OCI-LY3 (cell line): ENCODE measurements around the gene DDX4.
"Not testable (repeated sequence)": the region's sequence is repeated elsewhere in the genome, so short reads cannot be mapped to it uniquely, and the experiment has no call there.

Source experiments
- H2AFZ ChIP-seq: fragments of 200-600, 300-600 bp; shearing (Covaris generic); 2 replicates; pipeline ENCODE4 v1.6.0; 2014; ENCODE audit warnings: antibody characterized with exemption, low read depth, low read length
- H3K27ac ChIP-seq: fragments of 200-600, 300-600 bp; sonication (generic); 2 replicates; pipeline ENCODE4 v1.5.1; 2014; ENCODE audit warnings: mild to moderate bottlenecking, low read length, moderate library complexity, mixed read lengths
- H3K27me3 ChIP-seq: fragments of 200-600, 300-600 bp; sonication (generic); 2 replicates; pipeline ENCODE4 v1.6.1; 2014; ENCODE audit warnings: low read depth, low read length, mixed read lengths
- H3K36me3 ChIP-seq: fragments of 200-600, 300-600 bp; sonication (generic); replicated peaks from 2 replicates; pipeline ENCODE3; 2014; ENCODE audit warnings: low read depth, low read length, mixed read lengths
- H3K4me1 ChIP-seq: fragments of 300-600, 200-600 bp; sonication (generic); 2 replicates; pipeline ENCODE4 v1.6.1; 2014; ENCODE audit warnings: low read length, mixed read lengths
- H3K4me2 ChIP-seq: fragments of 200-600, 300-600 bp; sonication (generic); 2 replicates; pipeline ENCODE4 v1.6.1; 2014; ENCODE audit warnings: low read length, mixed read lengths
- H3K4me3 ChIP-seq: fragments of 300-600, 200-600 bp; sonication (generic); 2 replicates; pipeline ENCODE4 v1.5.1; 2014; ENCODE audit warnings: antibody characterized with exemption, mild to moderate bottlenecking, low read length, moderate library complexity
- H3K79me2 ChIP-seq: fragments of 300-600, 200-600 bp; shearing (Covaris generic); 2 replicates; pipeline ENCODE4 v1.6.1; 2014; ENCODE audit warnings: mild to moderate bottlenecking, low read length, mixed read lengths
- H3K9ac ChIP-seq: fragments of 300-600, 200-600 bp; shearing (Covaris generic); 2 replicates; pipeline ENCODE4 v1.6.0; 2014; ENCODE audit warnings: mild to moderate bottlenecking, low read length, moderate library complexity
- H3K9me3 ChIP-seq: fragments of 200-600, 300-600 bp; shearing (Covaris generic); 2 replicates; pipeline ENCODE4 v1.6.1; 2014; ENCODE audit warnings: low read length, mixed read lengths; ENCODE audit not compliant: insufficient read depth
- H4K20me1 ChIP-seq: fragments of 200-600, 300-600 bp; sonication (generic); 2 replicates; pipeline ENCODE4 v1.6.1; 2016; ENCODE audit warnings: low read length, mixed read lengths; ENCODE audit not compliant: insufficient read depth
- EZH2phosphoT487 ChIP-seq: fragments of 200-600 bp; shearing (Covaris generic); IDR thresholded peaks from 2 replicates; pipeline ENCODE4 v1.6.1; 2018; ENCODE audit warnings: antibody characterized with exemption, mixed run types, low read depth
- TF ChIP-seq, protein P1 (sequence below): fragments of 200-600, 300-600 bp; sonication (generic); IDR thresholded peaks from 2 replicates; pipeline ENCODE4 v1.5.1; 2014; ENCODE audit warnings: antibody characterized with exemption, low read length, low read depth

DDX4 gene

DNA sequence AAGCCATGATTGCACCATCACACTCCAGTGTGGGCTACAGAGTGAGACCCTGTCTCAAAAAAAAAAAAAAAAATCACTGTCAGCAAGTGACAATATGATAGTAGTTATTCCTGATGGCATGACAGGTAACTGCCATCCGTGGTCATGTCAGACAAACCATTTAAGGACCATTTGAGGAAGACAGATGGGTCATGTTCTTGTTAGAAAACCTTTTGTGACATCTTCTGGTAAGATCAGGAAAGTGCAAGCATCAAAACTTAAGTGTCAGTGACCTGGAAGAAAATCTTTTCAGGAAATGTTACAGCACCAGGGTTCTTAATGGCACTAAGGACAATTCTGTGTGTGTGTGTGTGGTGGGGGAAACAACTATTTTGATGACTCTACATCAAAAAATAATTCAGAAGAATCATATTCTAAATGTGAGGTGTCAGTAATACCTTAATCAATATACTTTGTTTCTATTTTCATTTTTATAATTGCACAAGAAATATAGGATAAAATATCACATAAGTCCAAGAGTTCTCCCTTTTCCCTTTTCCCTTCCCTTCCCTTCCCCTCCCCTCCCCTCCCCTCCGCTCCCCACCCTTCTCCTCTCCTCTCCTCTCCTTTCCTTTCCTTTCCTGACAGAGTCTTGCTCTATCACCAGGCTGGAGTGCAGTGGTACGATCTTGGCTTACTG is 43.6 kb upstream of the DDX4 start:
- TF ChIP-seq, protein P1, sequence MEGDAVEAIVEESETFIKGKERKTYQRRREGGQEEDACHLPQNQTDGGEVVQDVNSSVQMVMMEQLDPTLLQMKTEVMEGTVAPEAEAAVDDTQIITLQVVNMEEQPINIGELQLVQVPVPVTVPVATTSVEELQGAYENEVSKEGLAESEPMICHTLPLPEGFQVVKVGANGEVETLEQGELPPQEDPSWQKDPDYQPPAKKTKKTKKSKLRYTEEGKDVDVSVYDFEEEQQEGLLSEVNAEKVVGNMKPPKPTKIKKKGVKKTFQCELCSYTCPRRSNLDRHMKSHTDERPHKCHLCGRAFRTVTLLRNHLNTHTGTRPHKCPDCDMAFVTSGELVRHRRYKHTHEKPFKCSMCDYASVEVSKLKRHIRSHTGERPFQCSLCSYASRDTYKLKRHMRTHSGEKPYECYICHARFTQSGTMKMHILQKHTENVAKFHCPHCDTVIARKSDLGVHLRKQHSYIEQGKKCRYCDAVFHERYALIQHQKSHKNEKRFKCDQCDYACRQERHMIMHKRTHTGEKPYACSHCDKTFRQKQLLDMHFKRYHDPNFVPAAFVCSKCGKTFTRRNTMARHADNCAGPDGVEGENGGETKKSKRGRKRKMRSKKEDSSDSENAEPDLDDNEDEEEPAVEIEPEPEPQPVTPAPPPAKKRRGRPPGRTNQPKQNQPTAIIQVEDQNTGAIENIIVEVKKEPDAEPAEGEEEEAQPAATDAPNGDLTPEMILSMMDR = peak; percentile 52
- no peak for TF ChIP-seq EZH2phosphoT487
- no peaks in the 10 kb centered on the region for H3K79me2 ChIP-seq
- H3K27me3 ChIP-seq = no peaks in the 10 kb centered on the region
- no peak overlapping the region for H3K4me3 ChIP-seq
- peaks cover 9% of the 10 kb centered on the region for H3K4me1 ChIP-seq
- H2AFZ ChIP-seq = no peak overlapping the region
- no peak overlapping the region for H3K4me2 ChIP-seq
- H3K9ac ChIP-seq = no peak overlapping the region
- no peaks in the 10 kb centered on the region for H4K20me1 ChIP-seq
- no peaks in the 10 kb centered on the region for H3K9me3 ChIP-seq
- no peak overlapping the region for H3K27ac ChIP-seq
- peaks cover 11% of the 10 kb centered on the region for H3K36me3 ChIP-seq

DNA sequence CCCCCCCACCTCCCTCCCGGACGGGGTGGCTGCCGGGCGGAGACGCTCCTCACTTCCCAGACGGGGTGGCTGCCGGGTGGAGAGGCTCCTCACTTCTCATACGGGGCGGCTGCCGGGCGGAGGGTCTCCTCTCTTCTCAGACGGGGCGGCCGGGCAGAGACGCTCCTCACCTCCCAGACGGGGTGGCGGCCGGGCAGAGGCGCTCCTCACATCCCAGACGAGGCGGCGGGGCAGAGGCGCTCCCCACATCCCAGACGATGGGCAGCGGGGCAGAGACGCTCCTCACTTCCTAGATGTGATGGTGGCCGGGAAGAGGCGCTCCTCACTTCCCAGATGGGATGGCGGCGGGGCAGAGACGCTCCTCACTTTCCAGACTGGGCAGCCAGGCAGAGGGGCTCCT is 41.2 kb upstream of the DDX4 start:
- H3K4me2 ChIP-seq, H4K20me1 ChIP-seq, H3K9ac ChIP-seq, H2AFZ ChIP-seq, H3K27ac ChIP-seq, H3K27me3 ChIP-seq, H3K4me3 ChIP-seq, H3K79me2 ChIP-seq: not testable (repeated sequence)
- peaks cover 33% of the 10 kb centered on the region for H3K36me3 ChIP-seq
- peaks cover 17% of the 10 kb centered on the region for H3K4me1 ChIP-seq
- 0 out of 2 replicates have a peak, but pooled peaks cover 12% of the 10 kb centered on the region for H3K9me3 ChIP-seq

DNA sequence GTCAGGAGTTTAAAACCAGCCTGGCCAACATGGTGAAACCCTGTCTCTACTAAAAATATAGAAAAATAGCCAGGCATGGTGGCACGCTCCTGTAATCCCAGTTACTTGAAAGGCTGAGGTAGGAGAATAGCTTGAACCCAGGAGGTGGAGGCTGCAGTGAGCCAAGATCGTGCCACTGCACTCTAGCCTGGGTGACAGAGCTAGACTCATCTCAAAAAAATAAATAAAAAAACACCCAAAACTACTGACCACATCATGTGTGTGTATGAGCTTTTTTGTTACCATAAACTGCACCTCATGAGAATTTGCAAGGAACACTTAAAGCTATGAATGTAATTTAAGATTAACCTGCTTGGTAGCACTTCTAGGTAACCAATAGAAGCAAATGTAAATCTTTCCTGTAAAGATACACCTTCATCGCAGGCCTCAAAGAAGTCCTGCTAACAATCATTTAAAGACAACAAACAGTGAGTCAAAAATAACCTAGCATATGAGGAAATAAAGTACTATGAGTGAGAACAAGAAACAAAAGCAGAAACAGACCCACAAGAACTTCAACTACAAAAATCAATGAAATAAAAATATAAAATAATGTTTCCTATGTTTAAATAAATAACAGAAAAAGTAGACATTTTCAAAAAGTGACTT is 38.7 kb upstream of the DDX4 start:
- TF ChIP-seq, protein P1 = no peak
- no peak for TF ChIP-seq EZH2phosphoT487
- Histone ChIP-seq H3K9ac (no peak overlapping the region), H3K4me2 (peak overlapping the region; percentile 10; the same call in 1 of the 2 replicates), H3K4me3 (no peak overlapping the region), H3K27ac (peak overlapping the region; percentile 67), H3K27me3 (no peaks in the 10 kb centered on the region), H3K79me2 (no peaks in the 10 kb centered on the region), H2AFZ (no peak overlapping the region), H3K9me3 (0 out of 2 replicates have a peak, but pooled peaks cover 12% of the 10 kb centered on the region), H3K4me1 (peaks cover 35% of the 10 kb centered on the region), H3K36me3 (peaks cover 47% of the 10 kb centered on the region), H4K20me1 (no peaks in the 10 kb centered on the region)

DNA sequence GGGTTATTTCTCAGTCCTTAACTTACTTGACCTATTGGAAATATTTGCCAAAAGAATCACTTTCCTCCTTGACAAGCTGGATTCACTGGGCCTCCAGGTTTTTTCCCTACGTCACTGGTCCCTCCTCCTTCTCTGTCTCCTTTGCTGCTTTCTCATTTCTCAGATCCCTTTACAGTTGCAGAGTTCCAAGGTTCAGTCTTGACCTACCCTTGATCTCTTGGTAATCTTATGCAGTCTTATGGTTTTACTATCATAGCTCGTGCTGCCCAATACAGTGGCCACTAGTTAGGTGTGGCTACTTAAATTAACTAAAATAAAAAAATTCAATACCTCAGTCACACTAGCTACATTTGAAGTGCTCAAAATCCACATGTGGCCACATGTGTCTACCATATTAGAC is 37.1 kb upstream of the DDX4 start:
- Histone ChIP-seq H3K27ac (no peak overlapping the region), H4K20me1 (no peaks in the 10 kb centered on the region), H3K27me3 (no peaks in the 10 kb centered on the region), H3K36me3 (peaks cover 47% of the 10 kb centered on the region), H3K4me2 (no peak overlapping the region), H3K9me3 (0 out of 2 replicates have a peak, but pooled peaks cover 12% of the 10 kb centered on the region), H3K4me3 (no peak overlapping the region), H2AFZ (no peak overlapping the region), H3K79me2 (no peaks in the 10 kb centered on the region), H3K4me1 (peaks cover 35% of the 10 kb centered on the region), H3K9ac (no peak overlapping the region)
- TF ChIP-seq, protein P1 = no peak
- TF ChIP-seq EZH2phosphoT487 = no peak
